SKM-1 treated with dmso at 0.1 percent for 144 hours (cell line): ENCODE data around the gene ASPSCR1.

Experiments used
- DNase-seq: peaks from one replicate; lab custom pipeline; 2025; ENCODE audit not compliant: unreplicated experiment; lab: John Stamatoyannopoulos, UW

Gene ASPSCR1

DNA sequence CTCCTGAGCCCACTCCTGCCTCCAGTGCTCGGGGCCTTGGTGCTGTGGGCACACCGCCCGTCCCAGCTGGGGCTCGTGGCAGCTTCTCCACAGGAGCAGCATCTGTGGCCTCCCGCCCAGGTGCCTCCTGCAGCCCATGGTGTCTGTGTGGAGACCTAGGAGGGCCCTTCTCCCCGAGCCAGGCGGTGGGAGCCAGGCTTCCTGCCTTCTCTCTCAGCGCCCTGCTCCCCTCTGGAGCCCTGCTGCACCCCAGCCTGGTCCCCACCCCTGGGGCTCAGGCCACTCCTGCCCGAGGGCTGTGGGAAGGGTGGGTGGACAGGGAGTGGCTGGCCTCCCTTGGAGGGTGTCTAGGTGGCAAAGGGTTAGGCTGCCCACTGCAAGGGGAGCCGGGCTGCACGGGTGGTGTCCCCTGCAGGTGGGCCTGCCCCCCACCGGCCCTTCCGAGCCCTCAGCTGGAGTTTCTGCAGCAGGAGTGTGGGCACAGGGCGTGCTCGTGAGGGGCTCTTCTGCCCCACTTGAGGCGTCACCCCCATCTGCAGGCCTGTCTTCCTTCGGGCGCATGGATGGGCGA is 34.3 kb downstream of the ASPSCR1 start:
- no peak for DNase-seq

DNA sequence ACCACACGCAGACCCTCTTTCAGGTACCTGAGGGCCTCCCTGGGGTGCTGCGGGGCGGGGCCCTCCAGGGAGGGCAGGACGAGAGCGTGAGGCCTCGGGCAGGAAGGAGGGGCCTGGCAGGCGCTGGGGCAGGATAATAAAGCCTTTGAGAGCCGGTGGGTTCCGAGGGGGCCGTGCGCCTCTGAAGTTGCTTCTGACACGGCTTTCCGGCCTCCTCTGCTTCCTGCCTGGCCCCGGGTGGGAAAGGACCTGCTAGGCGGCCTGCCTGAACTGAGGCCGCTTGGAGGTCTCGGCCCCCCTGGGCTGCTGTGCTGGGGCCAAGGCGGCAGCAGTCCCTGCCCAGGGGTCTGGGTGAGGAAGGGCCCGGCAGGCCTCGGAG is 34.8 kb downstream of the ASPSCR1 start:
- no peak for DNase-seq

DNA sequence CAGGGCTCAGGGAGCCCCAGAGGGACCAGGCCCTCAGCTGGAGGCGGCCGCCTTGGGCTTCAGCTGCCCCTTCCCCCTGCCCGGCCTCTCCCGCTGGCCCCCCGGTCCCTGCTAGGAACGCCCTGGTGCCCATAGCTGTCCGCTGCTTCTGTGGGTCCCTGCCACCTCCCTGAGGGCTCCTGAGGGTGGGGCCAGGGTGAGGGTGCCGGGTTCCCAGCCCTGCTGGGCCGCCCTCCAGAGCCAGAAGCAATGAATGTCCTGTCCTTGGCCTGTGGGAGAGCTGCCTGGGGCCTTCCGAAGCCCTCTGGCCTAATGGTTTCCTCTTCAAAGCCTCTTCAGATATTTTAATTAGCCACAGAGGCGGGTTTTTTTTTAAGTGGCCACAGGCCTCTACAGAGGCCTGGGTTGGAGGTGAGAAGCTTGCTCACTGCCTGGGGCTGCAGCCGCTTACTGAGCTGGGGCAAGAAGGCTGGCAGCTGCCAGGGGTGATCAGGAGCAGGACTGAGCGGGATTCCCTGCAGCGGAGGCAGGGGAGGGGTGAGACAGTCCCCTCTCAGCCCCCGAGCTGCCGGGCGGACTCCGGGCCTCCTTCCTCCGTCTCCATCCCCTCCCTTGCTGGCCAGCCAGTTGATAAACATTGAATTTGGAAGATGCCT is 35.3 kb downstream of the ASPSCR1 start:
- no peak for DNase-seq

DNA sequence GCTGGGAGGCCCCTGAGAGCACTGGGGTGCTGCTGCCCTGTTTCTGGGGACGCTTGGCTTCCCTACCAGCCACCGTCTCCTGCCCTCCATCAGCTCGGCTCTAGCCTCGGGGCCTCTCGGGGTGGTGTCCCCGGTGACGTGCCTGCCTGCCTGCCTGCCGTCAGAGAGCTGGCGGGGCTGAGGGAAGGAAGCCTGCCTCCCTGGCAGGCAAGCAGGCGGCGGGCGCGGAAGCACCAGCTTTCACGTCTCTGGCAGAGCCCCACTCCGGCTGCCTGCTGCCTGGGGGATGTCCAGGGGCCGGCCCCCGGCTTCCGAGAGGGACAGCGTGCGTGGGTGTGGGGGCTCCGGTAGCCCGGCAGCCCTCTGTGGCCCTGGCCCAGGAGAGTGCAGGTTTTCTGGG is 35.9 kb downstream of the ASPSCR1 start:
- DNase-seq, result no peak

DNA sequence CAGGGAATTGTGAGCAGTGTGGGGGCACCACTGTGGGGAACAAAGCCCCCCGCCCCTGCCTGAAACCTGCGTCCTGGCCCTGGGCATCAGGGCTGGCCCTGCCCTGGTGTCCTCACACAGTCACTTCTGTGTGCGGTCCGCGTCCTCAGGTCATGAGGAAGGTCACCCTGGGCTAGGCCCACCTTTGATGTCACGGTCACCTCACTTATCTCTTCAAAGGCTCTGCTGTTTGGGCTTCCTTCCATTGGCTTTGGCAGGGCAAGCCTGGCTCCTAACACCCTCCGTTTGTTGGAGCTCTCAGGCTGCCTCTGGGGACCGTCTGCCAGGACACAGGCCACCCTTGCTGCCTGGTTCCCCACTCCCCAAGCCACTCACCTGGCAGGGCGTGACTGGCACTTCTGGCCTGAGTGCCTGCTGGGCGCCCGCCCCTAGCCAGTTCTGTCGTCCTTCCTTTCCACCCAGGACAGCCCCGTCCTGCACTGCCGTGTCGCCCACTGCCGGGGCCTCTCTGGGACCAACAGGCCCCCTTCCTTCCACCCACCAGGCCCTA is 36.4 kb downstream of the ASPSCR1 start:
- no peak for DNase-seq

DNA sequence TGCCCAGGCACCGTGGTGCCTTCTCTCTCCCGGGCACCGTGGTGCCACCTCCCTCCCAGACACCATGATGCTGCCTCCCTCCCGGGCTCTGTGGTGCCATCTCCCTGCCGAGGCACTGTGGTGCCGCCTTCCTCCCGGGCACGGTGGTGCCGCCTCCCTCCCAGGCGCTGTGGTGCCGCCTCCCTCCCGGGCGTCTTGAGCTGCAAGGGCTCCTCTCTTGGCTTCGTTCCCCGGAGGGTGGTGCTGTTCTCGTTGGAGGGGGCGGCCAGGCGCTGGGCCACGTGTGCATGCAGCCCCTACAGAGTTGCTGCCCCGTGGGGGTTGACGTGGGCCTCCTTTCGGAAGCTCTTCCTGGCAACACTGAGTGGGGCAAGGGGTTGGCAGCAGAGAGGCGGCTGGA is 37.0 kb downstream of the ASPSCR1 start:
- no peak for DNase-seq

DNA sequence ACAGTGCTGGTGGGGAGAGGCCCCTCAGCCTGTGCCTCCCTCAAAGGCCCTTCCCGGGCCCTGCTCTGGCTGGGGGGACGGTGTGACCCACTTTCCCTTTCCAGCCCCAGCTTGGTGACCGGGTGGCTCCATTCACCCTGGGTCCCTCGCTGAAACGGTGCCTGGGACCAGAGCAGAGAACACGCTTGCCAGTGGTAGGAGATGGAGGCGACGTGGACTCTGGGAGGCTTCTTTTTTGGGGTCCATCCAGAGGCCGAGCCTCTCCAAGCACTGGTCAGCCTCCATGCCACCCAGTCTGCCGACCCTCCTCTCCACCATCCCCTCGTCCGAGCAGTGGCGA is 37.5 kb downstream of the ASPSCR1 start:
- no peak for DNase-seq

DNA sequence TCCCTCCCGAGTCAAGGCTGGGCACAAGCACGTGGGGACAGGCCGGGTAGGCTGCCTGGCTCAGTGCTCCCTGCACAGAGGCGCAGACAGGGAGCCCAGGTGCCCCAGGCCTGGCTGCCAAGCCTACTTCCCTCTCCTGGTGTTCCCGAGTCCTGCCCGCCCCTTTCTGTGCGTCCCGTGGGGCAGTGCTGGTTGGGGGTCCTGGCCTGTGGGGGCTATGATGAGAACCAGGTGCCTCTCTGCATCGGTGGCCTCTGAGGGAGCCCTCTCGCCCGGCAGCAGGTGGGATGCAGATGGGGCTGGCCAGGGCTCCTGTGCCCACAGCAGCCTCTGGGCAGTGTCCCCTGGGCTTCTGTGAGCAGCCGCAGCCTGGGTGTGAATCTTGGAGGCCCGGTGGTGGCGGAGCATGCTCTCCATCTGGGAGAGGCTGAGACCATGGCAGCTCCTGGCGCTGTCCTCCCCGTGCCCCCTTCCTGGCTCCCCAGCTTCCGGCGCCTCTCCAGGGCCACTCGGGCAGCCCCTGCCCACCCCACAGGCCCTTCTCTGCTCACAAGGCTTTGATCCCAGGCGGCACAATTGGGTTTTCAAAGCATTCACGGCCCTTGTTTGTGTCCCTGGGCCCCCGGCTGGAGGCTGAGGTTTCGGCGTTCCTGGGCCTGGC is 38.0 kb downstream of the ASPSCR1 start:
- DNase-seq, result no peak

DNA sequence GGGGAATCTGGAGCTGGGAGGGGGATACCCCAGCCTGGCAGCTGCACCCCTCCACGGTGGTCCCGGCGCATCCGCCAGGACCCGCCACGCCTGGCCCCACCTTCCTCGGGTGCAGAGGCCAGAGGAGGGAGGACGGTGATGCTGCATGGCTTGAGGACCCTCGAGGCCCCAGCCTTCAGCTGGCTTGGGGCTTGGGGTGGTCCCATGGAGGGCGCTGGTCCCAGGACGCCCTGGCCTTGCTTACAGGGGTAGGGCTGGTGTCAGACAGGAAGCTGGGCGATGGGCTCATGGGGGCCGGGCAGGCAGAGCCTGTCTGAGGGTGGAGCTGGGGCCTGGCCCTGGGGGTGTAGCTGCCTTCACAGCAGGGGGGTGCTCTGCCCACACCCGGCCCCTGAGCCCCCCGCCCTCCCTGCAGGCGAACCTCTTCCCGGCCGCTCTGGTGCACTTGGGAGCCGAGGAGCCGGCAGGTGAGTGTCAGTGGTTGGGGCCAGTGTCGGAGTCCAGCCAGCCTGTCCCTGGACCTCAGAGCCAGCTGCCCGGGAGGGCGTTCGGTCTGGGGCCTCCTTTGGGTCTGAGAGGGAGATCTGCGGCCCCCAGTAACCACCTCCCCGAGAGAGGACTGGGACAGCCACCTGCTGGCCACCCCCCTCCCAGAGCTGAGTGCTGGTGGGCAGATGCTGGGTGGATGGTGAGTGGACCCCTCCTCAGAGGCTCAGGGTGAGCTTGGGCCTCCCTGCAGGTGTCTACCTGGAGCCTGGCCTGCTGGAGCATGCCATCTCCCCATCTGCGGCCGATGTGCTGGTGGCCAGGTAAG is 38.8 kb downstream of the ASPSCR1 start:
- no peak for DNase-seq

DNA sequence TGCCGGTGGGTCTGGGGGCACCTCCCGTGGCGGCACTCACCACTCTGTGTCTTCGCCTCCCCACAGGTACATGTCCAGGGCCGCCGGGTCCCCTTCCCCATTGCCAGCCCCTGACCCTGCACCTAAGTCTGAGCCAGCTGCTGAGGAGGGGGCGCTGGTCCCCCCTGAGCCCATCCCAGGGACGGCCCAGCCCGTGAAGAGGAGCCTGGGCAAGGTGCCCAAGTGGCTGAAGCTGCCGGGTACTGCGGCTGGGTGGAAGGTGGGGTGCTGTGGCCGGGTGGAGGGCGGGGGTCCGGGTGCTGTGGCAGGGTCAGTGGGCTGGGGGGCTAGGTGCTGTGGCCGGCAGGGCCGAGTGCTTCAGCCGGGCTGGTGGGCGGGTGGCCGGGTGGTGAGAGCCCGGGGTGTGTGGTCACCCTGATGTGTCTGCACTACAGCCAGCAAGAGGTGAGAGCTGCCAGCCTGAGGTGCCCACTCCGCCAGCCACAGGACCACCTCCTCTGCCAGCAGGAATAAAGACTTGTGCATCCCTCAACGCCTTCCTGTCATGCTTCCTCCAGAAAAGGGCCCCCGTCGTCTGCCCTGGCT is 39.5 kb downstream of the ASPSCR1 start:
- no peak for DNase-seq

DNA sequence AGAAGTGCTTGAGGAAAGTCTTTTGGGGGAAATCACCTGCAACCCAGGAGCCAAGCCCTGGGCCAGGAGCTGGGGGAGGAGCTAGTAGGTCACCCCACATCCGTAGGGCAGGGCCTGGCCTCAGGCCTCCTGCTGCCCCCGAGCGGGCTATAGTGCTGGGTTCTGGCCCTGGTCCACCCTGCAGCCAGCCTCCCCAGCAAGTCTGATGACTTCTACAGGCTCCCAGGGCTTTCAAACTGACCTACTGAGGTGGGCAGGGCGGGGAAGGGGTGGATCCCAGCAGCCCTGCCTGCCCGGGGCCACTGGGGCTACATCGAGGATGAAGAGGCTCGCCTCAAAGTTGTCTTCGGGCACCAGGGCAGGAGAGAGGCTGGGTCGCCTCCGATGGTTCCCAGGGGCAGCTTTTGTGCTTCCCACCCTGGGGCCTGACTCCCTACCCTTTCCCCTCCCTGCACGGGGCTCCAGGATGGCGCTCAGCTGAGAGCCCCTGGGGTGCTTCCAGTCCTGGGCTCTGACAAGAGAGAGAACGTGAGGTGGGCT is 40.3 kb downstream of the ASPSCR1 start:
- no peak for DNase-seq

DNA sequence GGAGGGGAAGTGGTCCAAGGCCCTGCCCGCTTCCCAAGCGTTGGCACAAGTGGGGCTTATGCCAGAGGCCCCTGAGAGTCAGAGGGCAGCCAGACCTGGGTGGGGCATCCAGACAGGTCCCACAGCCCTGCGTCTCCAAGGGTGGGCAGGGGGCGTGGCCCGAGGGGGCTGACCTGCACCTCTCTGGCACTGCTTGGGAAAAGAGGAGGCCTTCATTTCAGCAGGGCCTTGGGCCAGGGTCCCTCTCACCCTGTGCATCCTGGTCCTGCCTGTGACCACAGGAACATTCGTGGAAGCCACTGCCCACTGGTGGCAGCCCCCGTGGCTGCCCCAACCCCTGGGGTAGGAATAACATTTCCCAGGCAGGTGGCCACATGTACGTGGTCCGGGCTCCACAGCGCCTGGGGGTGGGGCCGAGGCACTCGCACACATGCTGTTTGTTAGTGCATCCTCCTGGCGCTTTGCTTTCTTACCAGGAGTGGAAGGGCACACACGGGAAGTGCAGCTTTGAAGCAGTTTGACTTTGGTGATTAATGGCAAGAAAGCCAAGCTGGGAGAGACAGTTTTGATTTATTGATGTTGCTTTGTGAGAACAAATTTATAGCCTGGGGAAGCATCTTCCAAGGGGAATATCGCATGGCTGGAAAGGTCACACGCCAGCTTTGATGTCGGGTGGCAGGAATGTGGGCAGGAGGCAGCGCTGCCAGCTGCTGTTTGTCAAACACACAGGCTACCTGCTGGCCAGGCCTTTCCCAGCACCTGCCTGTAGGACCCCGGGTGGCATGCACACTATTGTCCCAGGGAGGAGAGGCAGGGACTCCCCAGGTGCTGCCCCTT is 40.9 kb downstream of the ASPSCR1 start:
- DNase-seq, result no peak

DNA sequence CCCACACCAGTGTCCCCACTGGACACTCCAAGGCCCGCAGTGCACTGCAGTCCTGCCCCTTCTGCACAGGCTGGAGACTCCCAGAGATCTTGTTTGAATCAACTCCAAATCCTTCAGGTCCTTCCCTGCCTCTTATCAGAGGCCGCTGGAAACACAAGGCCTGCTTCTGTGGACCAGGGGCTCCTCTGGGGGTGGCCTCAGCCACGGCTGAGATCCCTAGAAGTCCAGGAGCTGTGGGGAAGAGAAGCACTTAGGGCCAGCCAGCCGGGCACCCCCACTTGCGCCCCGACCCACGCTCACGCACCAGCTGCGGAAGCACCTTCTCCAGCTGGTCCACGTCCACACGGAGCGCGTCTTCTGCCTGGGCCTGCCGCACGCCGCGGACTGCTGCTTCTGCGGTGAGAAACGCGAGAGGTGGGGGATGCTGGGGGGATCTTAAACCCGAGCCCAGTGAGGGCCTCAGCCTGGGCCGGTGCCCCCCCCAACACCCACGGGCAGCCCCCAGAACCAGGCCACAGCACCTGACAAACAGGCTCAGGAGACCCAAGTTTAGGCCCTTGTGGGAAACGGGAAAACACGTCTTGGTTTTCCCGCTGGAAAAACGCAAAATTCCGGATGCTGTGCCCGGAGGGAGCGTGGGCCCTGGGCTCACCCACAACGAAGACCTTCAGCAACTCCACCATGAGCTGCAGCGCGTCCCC is 41.7 kb downstream of the ASPSCR1 start:
- DNase-seq, result no peak

DNA sequence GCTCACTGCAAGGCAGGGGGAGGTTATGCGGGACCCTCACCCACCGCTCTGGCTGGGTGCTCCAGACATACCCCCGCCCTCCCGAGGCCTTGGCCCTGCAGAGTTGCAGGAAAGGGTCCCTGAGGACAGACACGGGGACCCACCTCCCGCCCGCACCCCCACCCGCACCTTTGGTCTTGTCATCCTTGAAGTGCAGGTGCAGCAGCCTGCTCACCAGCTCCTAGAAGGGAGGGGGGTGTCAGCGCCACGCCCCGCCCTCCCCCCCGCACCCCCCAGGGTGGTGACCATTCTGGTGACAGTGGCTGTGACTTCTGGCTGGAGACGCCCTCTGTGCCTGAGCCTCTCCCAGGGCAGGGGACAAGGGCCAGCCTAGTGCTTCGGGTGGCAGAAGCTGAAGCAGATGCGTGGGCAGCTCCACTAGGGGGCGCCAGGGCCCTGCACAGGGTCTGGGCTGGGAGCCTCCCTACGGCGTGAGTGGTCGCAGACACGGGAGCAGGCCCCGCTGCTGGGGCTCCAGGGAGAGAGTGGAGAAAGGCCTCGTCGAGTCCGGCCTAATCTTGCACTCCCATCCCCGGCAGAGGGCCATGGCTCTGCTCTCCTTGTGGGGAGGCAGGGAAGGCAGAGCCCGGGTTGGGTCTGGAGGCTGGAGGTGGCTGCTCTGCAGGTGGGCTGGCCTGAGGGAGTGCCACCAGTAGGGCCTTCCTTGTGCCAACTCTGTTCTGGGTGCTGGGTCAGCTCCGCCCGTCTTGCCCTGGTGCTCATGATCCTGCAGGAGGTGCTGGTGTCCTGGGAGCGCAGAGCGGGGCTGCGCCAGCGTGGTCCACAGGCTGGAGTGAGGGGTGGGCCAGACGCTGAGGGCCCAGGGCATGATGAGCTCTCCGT is 42.5 kb downstream of the ASPSCR1 start:
- DNase-seq, result peak; percentile 62

DNA sequence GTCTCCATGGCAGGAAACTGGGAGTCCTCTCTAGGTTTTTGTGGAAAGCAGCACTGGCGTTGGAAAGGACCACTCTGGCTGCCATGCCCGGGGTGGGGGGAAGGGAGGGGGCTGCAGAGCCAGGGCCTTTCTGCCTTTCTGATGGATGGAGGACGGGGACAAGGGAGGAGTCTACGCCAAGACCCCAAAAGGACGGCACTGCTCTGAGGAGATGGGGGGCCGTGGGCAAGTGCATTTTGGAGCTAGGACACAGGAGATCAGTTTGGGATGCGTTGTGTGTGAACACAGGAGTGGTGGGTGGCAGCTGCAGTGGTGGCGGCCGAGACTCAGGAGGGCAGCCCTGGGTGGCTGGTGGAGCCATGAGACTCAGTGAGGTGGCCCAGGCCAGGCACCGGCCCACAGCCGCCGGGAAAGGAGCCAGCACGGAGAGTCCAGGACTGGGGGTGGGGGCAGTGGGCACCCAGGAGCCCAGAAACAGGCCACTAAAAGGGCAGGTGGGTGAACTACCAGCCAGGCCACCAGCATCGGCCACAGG is 43.2 kb downstream of the ASPSCR1 start:
- DNase-seq, result no peak

DNA sequence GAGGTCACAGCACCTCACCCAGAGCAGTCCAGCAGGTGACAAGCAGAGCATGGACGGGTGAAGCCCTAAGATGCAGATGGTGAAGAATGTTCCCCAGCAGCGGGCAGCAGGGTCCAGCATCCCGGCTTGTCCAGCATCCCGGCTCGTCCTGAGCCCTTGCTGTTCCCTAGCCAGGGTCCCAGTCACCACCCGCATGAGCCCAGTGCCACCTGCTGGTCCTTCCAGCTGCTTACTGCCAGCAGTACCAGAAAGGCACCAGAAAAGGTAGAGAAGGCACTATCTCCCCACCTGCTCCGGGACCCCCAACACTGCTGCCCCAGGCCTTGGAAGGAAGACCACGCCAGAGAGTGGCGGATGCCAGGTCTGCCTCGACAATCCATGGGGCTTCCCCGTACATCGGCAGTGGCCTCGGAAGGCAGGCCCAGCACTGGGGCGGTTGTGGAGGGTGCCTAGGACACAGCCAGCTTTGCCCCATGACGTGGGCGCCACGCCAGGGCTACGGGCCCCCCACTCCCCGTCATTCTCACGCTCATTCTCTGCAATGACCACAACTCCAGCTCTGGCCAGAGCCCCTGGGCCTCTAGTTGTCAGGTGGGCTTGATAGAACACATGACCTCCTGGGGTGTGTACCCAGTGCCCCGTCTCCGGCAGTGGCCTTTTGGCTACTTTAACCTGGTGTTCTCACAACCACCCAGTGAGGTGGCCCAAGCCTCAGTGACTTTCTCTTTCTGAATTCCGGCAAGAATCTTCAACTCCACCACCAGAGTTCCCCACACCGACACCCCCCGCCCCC is 43.9 kb downstream of the ASPSCR1 start:
- no peak for DNase-seq

DNA sequence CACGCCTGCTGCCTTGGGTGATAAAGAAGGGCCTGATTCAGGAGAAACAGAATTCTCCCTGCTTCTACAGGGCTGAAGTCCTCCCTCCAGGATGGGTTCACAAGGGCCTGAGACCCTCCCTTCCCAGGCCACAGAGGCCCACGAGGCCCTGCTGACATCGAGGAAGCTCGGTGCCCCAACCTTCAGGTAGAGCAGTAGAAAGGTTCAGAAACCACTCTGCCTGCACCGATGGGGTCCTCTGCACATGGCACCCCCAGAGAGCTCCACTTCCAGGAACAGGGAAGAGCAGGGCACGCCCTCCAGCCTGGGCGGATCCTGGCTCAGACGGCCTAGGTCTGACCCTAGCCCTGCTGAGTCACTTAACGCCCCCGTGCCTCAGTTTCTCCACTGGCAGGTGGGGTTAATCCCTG is 44.5 kb downstream of the ASPSCR1 start:
- no peak for DNase-seq
